Testis (tissue), 3 donors: ENCODE measurements around the gene EXOC4. TPM values are rescaled to one million over a fixed set of nuclear protein-coding genes. Genes with fewer than 3 reads are reported as not detected.
A peak's percentile ranks its signal among the peaks of the same experiment; 100 is the strongest.

Experiments used
- DNase-seq: peaks from one replicate; pipeline ENCODE4 v3.0.0-alpha.2; 2019
- H3K27ac ChIP-seq, 2 donors: fragments of 200-600 bp; sonication (generic); one replicate each; pipeline ENCODE4 v1.5.1; 2019
- H3K27me3 ChIP-seq: fragments of 200-600 bp; sonication (generic); one replicate; pipeline ENCODE4 v1.5.1; 2019
- H3K36me3 ChIP-seq: fragments of 200-600 bp; sonication (generic); one replicate; pipeline ENCODE4 v1.5.1; 2017; ENCODE audit warnings: low read depth; ENCODE audit errors: missing control alignments
- H3K4me1 ChIP-seq: fragments of 200-600 bp; sonication (generic); one replicate; pipeline ENCODE4 v1.5.1; 2019
- H3K4me3 ChIP-seq, 2 donors: fragments of 200-600 bp; sonication (generic); one replicate each; pipeline ENCODE4 v1.5.1; 2017 to 2019
- H3K9me3 ChIP-seq: fragments of 200-600 bp; sonication (generic); one replicate; pipeline ENCODE4 v1.5.1; 2017
- POLR2A ChIP-seq: fragments of 450-650 bp; IDR thresholded peaks from one replicate; pipeline ENCODE4 v1.6.1; 2017; ENCODE audit warnings: antibody characterized with exemption, mild to moderate bottlenecking, moderate library complexity
- WGBS, 2 donors: methylation state at CpG; one replicate each; pipeline ENCODE4 v1.1.5; 2018; 5-methylcytosine and 5-hydroxymethylcytosine counted together
- intact Hi-C: fragments of 100-400 bp; cut with DNase I; formaldehyde crosslinking; loops from one replicate; pipeline ENCODE4 v1.15.1; 2023; ENCODE audit warnings: low total_unique reads
- polyA plus RNA-seq: library from polyadenylated mRNA; stranded (reverse); fragments of 350-450 nt; fragmentation: Illumina TruSeq; extraction: RNeasy Lipid Tissue Mini Kit (QIAGEN cat#74804); gene quantifications from one replicate; pipeline ENCODE4 v1.2.3, GENCODE V29; 2014; ENCODE audit warnings: low read depth, low replicate concordance; ENCODE audit not compliant: insufficient read depth
- total RNA-seq, 2 donors: library from RNA; depleted of rRNA; stranded (reverse); fragments of >200 nt; gene quantifications; one replicate each; pipeline ENCODE4 v1.2.3, GENCODE V29; 2016
- TF ChIP-seq, protein P1 (sequence below), 3 experiments: fragments of 450-650 bp in 2 of 3; fragments of 200-600 bp in 1 of 3; sonication (generic) in 1 of 3; IDR thresholded peaks; one replicate each; pipeline ENCODE4 v1.5.1; 2016 to 2019; ENCODE audit warnings: antibody characterized with exemption in 3 of 3, mild to moderate bottlenecking in 2 of 3, moderate library complexity in 1 of 3

EXOC4 gene
- total and polyA plus RNA-seq, 3 donors from 2014 or later = 47.4 to 169 (median 142) TPM

DNA sequence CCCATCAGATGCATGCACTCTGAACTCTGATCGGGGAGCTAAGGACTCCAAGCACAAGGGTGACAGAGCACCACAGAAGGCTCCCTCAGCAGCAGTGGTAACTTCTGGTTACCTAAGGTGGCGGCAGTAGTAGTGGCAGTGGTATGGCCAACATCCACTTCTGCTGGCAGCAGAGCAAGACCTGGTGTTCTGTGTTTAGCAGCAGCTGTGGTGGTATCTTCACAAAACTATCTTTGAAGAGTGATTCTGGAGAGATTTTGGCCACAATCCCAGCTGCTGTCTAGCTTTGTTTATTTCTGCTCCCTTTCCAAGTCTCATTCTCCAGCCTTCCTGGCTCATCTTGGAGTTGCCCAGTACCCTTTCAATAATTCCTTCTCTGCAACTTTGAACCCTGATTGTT is 771.9 kb downstream of the EXOC4 start:
- H3K27me3 ChIP-seq = no peaks in the 10 kb centered on the region

DNA sequence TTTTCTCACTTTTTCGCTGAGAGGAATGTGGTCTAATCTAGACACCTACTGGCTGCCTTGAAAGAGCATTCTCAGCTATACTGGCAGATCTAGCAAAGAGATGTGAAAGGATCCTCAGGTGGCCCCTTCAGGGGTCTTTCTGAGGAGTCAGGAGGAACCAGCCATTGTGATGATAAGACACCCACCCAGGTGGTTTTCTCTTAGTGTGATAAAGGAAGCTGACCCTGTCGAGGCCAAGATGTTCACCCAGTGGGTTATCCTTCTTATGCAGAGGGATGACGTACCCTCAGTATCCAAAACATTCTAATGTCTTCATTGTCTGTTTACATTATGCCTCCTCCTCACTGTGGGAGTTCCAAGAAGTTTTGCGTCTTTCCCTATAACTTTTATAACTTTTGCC is 776.0 kb downstream of the EXOC4 start:
- Histone ChIP-seq H3K9me3 (no peaks in the 10 kb centered on the region), H3K36me3 (no peaks in the 10 kb centered on the region), H3K4me1 (peaks cover 10% of the 10 kb centered on the region), H3K27ac (no peak overlapping the region), H3K27me3 (no peaks in the 10 kb centered on the region), H3K4me3 (no peak overlapping the region)
- DNase-seq = no peak
- intact Hi-C loops = no loop called here
- 89 to 93% methylated on average over 4 of the region's 4 CpGs for WGBS, 2 donors
- TF ChIP-seq POLR2A = no peak
- TF ChIP-seq, protein P1, sequence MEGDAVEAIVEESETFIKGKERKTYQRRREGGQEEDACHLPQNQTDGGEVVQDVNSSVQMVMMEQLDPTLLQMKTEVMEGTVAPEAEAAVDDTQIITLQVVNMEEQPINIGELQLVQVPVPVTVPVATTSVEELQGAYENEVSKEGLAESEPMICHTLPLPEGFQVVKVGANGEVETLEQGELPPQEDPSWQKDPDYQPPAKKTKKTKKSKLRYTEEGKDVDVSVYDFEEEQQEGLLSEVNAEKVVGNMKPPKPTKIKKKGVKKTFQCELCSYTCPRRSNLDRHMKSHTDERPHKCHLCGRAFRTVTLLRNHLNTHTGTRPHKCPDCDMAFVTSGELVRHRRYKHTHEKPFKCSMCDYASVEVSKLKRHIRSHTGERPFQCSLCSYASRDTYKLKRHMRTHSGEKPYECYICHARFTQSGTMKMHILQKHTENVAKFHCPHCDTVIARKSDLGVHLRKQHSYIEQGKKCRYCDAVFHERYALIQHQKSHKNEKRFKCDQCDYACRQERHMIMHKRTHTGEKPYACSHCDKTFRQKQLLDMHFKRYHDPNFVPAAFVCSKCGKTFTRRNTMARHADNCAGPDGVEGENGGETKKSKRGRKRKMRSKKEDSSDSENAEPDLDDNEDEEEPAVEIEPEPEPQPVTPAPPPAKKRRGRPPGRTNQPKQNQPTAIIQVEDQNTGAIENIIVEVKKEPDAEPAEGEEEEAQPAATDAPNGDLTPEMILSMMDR (IDR thresholded peaks at IDR 0.05) = no peak

More for the DNA sequence above, 771.9 kb downstream of the EXOC4 start:
- WGBS, 2 donors = 95 to 100% methylated on average over 1 to 2 of the region's 2 CpGs
- intact Hi-C loops = no loop called here
- DNase-seq = peak; percentile 19
- Histone ChIP-seq H3K9me3 (no peaks in the 10 kb centered on the region), H3K4me3 (no peak overlapping the region), H3K27ac (no peak overlapping the region), H3K4me1 (no peaks in the 10 kb centered on the region), H3K36me3 (no peaks in the 10 kb centered on the region)
- TF ChIP-seq, protein P1 (IDR thresholded peaks at IDR 0.05) = no peak
- TF ChIP-seq POLR2A = no peak

DNA sequence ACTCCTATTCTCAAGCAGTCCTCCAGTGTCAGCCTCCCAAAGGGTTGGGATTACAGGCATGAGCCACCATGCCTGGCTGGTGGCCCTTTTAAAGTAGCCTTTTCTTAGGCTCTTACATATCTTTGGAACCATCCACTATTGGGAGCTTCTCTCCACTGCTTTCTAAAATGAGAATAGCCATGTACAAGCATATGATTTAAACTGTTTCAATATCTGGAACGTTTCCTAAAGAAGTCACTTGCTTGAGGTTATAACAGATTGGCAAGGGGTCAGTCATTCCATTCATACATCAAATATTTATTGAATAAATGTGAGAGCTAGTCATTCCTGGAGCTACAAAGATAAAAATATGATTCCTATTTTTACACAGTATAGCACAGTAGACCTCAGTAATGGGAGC is 776.9 kb downstream of the EXOC4 start:
- H3K4me3 ChIP-seq = no peak overlapping the region
- no peaks in the 10 kb centered on the region for H3K27me3 ChIP-seq
- intact Hi-C loops = no loop called here
- DNase-seq = no peak
- no peaks in the 10 kb centered on the region for H3K36me3 ChIP-seq
- TF ChIP-seq POLR2A = no peak
- TF ChIP-seq, protein P1 (IDR thresholded peaks at IDR 0.05) = no peak
- no peak overlapping the region for H3K27ac ChIP-seq
- H3K4me1 ChIP-seq = peaks cover 10% of the 10 kb centered on the region
- 58 to 63% methylated on average over 1 of the region's 1 CpG for WGBS, 2 donors
- H3K9me3 ChIP-seq = no peaks in the 10 kb centered on the region

DNA sequence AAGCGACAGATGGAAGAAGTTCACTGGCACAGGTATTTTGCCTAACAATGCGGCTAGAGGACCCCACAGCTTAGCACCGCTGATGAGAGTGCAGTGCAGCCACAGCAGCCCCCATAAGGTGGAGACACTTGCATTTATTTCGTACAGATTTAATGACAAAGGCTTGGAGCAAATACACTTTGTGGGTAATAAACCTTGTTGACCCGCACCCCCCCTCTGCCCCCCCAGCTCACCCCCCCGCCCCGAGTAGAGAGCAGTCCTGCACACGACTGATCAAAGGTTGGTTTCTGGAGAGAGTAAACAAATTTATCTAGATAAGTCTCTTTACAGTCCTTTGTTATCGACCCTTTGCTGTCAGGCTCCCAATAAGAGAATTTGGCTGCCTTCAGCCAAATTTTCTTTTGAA is 777.6 kb downstream of the EXOC4 start:
- WGBS, 2 donors = 82% methylated on average over 9 of the region's 9 CpGs
- Histone ChIP-seq H3K27me3 (no peaks in the 10 kb centered on the region), H3K4me3 (no peak overlapping the region), H3K4me1 (peaks cover 10% of the 10 kb centered on the region), H3K36me3 (no peaks in the 10 kb centered on the region), H3K9me3 (no peaks in the 10 kb centered on the region), H3K27ac (no peak overlapping the region)
- TF ChIP-seq POLR2A = no peak
- TF ChIP-seq, protein P1 (IDR thresholded peaks at IDR 0.05) = no peak
- intact Hi-C loops = no loop called here
- DNase-seq = no peak

DNA sequence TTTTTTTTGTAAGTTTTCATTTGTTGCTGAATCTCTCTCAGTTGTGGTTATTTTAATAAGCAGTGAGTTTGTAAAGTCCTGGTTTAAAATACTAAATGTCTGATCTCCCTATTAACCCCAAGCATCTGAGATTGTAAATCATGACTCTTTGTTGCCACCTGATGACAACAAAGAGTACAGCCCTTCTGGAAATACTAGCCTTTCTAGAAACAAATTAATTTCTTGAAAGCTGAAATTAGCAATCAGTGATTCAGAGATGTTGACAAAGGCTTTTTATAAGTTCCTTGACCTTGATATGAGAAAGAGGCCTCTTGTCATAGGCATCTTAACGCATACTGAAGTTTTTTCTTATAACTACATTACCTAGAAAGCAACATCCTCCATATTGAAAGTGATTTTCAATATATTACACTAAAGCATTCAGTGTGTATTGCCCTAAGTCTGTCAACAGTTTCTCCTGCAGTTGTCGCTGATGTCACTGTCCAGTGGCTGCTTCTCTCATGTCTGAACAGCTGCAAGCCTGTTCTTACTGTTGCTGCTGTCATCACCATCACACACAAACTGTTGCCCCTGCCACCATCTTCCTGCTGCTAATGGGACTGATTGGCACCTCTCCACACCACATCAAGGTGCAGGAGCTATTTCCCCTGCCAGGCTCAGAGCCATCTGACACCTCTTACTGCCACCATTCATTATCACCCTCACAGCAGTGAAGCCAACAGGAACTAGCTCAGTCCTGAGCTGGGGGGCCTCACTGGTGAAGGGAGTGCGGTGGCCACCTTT is 779.1 kb downstream of the EXOC4 start:
- H3K4me1 ChIP-seq = peaks cover 10% of the 10 kb centered on the region
- 73 to 86% methylated on average over 3 of the region's 3 CpGs for WGBS, 2 donors
- TF ChIP-seq, protein P1 (IDR thresholded peaks at IDR 0.05) = no peak
- TF ChIP-seq POLR2A = no peak

More for the DNA sequence above, 779.1 kb downstream of the EXOC4 start:
- no peaks in the 10 kb centered on the region for H3K27me3 ChIP-seq
- H3K27ac ChIP-seq = no peak overlapping the region
- no peaks in the 10 kb centered on the region for H3K9me3 ChIP-seq
- intact Hi-C loops = no loop called here
- no peaks in the 10 kb centered on the region for H3K36me3 ChIP-seq
- H3K4me3 ChIP-seq = no peak overlapping the region
- DNase-seq = no peak
